DOHH2 (cell line): ENCODE measurements around the gene CD8B.

Experiments
- CTCF ChIP-seq: fragments of 200-600 bp; sonication (generic); IDR thresholded peaks from one replicate; pipeline ENCODE4 v1.5.1; 2014; ENCODE audit warnings: antibody characterized with exemption, mild to moderate bottlenecking, low read depth, low read length; ENCODE audit not compliant: poor library complexity, severe bottlenecking
- EZH2phosphoT487 ChIP-seq: fragments of 200-600 bp; sonication (generic); IDR thresholded peaks from 2 replicates; pipeline ENCODE4 v1.6.1; 2017; ENCODE audit warnings: borderline replicate concordance, mild to moderate bottlenecking, antibody characterized with exemption, low read length, moderate library complexity, mixed read lengths

- TF ChIP-seq CTCF (no peak), EZH2phosphoT487 (no peak)
Measured at GRCh38 chr2:86786001-86786536, 75.6 kb downstream of the CD8B start.
